Heart left ventricle (tissue), 16 donors: Measurements from ENCODE around the gene ALDH1L1. TPM values are rescaled to one million over a fixed set of nuclear protein-coding genes. Genes with fewer than 3 reads are reported as not detected.
A peak's percentile ranks its signal among the peaks of the same experiment; 100 is the strongest.

Experiments used
- ATAC-seq, 4 donors: fragments of 200-7000 bp; cut with Tn5 transposase; one replicate each; pipeline ENCODE4 v1.9.1; 2020 to 2022; ENCODE audit warnings: moderate library complexity in 4 of 4, mild to moderate bottlenecking in 3 of 4, moderate number of reproducible peaks in 1 of 4
- DNase-seq, 5 donors: peaks; one replicate each; pipeline ENCODE4 v3.0.0-alpha.2; 2020
- H3K27ac ChIP-seq, 12 donors: fragments of 200-600 bp; sonication (generic) in 4 of 12; one replicate each; pipeline versions ENCODE4 v1.5.0 to v1.8.0; 2016 to 2022; ENCODE audit warnings: mild to moderate bottlenecking in 2 of 12
- H3K27me3 ChIP-seq, 9 donors: fragments of 200-600 bp; sonication (generic) in 2 of 9; one replicate each; pipeline versions ENCODE4 v1.5.1 to v1.8.0; 2016 to 2022; ENCODE audit warnings: mild to moderate bottlenecking in 3 of 9
- H3K36me3 ChIP-seq, 9 donors: fragments of 200-600 bp; sonication (generic) in 2 of 9; one replicate each; pipeline versions ENCODE4 v1.5.0 to v1.8.0; 2018 to 2022; ENCODE audit warnings: mild to moderate bottlenecking in 2 of 9
- H3K4me1 ChIP-seq, 12 donors: fragments of 200-600 bp; sonication (generic) in 4 of 12; one replicate each; pipeline versions ENCODE4 v1.5.0 to v1.8.0; 2016 to 2022; ENCODE audit warnings: mild to moderate bottlenecking in 3 of 12
- H3K4me3 ChIP-seq, 12 donors: fragments of 200-600 bp; sonication (generic) in 4 of 12; one replicate each; pipeline versions ENCODE4 v1.5.0 to v1.8.0; 2017 to 2022; ENCODE audit warnings: mild to moderate bottlenecking in 9 of 12, moderate library complexity in 4 of 12
- H3K9me3 ChIP-seq, 12 donors: fragments of 200-600 bp; sonication (generic) in 4 of 12; one replicate each; pipeline versions ENCODE4 v1.5.0 to v1.8.0; 2016 to 2022; ENCODE audit warnings: mild to moderate bottlenecking in 1 of 12
- POLR2A ChIP-seq, 2 donors: fragments of 450-650 bp; IDR thresholded peaks; one replicate each; pipeline ENCODE4 v1.6.1; 2017; ENCODE audit warnings: antibody characterized with exemption in 2 of 2, mild to moderate bottlenecking in 2 of 2, moderate library complexity in 2 of 2
- WGBS, 4 donors: extraction: QIAGEN DNeasy Blood & Tissue Kit in 2 of 4; methylation state at CpG; one replicate each; pipeline versions ENCODE4 v1.1.5 to v1.1.7; 2013 to 2018; 5-methylcytosine and 5-hydroxymethylcytosine counted together
- intact Hi-C, 10 donors: fragments of 100-400 bp; cut with DNase I; formaldehyde crosslinking; loops; one replicate each; pipeline versions ENCODE4 v1.11.1 to v1.14.2; 2022
- polyA plus RNA-seq, 2 donors: library from polyadenylated mRNA; stranded (reverse); fragments of 200-250 nt; gene quantifications; one replicate each; pipeline ENCODE4 v1.2.3, GENCODE V29; 2013
- total RNA-seq, 9 donors: library from RNA; depleted of rRNA in 2 of 9; stranded (reverse); fragments of >200 nt in 2 of 9; fragmentation: NEBNext Ultra II Directional in 3 of 9; extraction: Animal tissue kit (Norgen Biotek cat#: 25700) in 3 of 9; gene quantifications; one replicate each; pipeline versions ENCODE4 v1.1.0 to v1.2.4, GENCODE V29; 2016 to 2023
- TF ChIP-seq, protein P1 (sequence below), 12 donors: fragments of 200-600 bp; sonication (generic) in 4 of 12; IDR thresholded peaks; one replicate each; pipeline versions ENCODE4 v1.5.0 to v1.8.0; 2018 to 2022; ENCODE audit warnings: antibody characterized with exemption in 12 of 12, mild to moderate bottlenecking in 5 of 12
- donor health status: ischemic (EF 13 %, LVEDD 7.1; RV severe dilation, severe dysfunction).
- donor health status: healthy with polysubstance abuse.
- donor health status: DM: no; HTN: yes; CAD: no.
- donor health status: DM: no; HTN: no; CAD: no.
- donor health status: ischemic (EF 25% LVEDD 6.9; RV normal size, moderate dysfunction).
- donor health status: ischemic (EF 25% LVEDD 5.7; RV mildly dilated, moderate dysfunction).
- donor health status: healthy.
- donor health status: DM: yes; HTN: yes; CAD: no.
- donor health status: ischemic (EF 35%, LVEDD 5.7; RV mildly dilated, moderate dysfunction).
- donor health status: nonischemic (EF 11% LVEDD 7.7; RV severe dilation, severe dysfunction).
- donor health status: DM: yes; HTN: yes; CAD: no.
- donor health status: PGD.
- donor health status: ischemic (EF 29% LVEDD 5.4; RV normal size, mild dysfunction).
- donor health status: nonischemic (EF 23%, LVEDD 6.1; RV moderate dilation, normal function).

The ALDH1L1 gene
- total and polyA plus RNA-seq, 11 donors, result 13.4 to 74.1 (median 29.0) TPM

DNA sequence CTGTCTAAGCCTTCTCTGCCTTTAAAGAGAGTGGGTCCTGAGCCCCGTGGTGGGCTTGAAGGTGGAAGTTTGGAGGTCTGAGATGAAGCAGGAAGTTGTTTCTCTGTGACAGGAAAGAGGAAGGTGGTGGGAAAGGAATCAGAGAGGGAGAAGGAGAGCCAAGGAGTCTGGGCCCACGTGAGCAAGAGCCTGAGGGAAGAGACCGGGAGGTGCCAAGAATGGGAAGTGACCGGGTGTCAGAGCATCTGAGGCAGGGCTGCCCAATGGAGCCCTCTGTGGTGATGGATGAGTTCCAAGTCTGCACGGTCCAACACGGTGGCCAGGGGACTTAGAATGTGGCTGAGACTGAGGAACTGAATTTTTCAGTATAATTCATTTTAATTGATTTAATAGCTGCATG, 24.6 kb downstream of the ALDH1L1 start:
- intact Hi-C loops, result no loop called here
- ATAC-seq, result no peak
- no peak for DNase-seq
- H3K4me3 ChIP-seq, result no peak overlapping the region
- no peaks in the 10 kb centered on the region for H3K27me3 ChIP-seq
- WGBS, 4 donors, result 53 to 71% (median 65%) methylated on average over 6 of the region's 6 CpGs
- no peaks in the 10 kb centered on the region for H3K4me1 ChIP-seq
- H3K36me3 ChIP-seq, result peaks cover 0 to 25% (median 0%) of the 10 kb centered on the region in 9 donors
- no peak overlapping the region for H3K27ac ChIP-seq
- TF ChIP-seq, protein P1, sequence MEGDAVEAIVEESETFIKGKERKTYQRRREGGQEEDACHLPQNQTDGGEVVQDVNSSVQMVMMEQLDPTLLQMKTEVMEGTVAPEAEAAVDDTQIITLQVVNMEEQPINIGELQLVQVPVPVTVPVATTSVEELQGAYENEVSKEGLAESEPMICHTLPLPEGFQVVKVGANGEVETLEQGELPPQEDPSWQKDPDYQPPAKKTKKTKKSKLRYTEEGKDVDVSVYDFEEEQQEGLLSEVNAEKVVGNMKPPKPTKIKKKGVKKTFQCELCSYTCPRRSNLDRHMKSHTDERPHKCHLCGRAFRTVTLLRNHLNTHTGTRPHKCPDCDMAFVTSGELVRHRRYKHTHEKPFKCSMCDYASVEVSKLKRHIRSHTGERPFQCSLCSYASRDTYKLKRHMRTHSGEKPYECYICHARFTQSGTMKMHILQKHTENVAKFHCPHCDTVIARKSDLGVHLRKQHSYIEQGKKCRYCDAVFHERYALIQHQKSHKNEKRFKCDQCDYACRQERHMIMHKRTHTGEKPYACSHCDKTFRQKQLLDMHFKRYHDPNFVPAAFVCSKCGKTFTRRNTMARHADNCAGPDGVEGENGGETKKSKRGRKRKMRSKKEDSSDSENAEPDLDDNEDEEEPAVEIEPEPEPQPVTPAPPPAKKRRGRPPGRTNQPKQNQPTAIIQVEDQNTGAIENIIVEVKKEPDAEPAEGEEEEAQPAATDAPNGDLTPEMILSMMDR (IDR thresholded peaks at IDR 0.05), result no peak
- no peak for TF ChIP-seq POLR2A (IDR thresholded peaks at IDR 0.05)
- no peaks in the 10 kb centered on the region for H3K9me3 ChIP-seq

DNA sequence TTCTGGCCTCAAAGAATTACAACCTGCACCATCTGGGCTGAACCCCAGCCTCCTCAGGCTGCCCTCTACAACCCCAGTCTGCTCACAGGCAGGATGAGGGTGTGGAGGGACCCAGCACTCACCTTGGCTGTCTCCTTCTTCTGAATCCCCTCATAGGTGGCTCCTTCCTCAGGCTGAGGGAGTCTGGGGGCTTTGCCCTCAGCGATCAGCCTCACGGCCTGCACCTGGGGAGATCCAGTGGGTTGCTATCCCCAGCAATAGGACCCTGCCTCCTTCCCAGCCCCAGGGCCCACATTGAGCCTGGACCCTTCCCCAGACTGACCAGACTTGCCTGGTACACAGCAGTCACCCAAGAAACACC, 25.1 kb downstream of the ALDH1L1 start:
- H3K9me3 ChIP-seq, result no peaks in the 10 kb centered on the region
- H3K27ac ChIP-seq, result no peak overlapping the region
- DNase-seq, result peak in 1 of 5 donors; percentile 53
- peaks cover 0 to 22% (median 0%) of the 10 kb centered on the region in 9 donors for H3K36me3 ChIP-seq
- no peak overlapping the region for H3K4me3 ChIP-seq
- H3K4me1 ChIP-seq, result no peaks in the 10 kb centered on the region
- WGBS, 4 donors, result 68 to 100% (median 94%) methylated on average over 1 to 2 of the region's 2 CpGs
- intact Hi-C loops, result no loop called here
- H3K27me3 ChIP-seq, result no peaks in the 10 kb centered on the region
- ATAC-seq, result no peak
- TF ChIP-seq, protein P1 (IDR thresholded peaks at IDR 0.05), result no peak
- no peak for TF ChIP-seq POLR2A (IDR thresholded peaks at IDR 0.05)

DNA sequence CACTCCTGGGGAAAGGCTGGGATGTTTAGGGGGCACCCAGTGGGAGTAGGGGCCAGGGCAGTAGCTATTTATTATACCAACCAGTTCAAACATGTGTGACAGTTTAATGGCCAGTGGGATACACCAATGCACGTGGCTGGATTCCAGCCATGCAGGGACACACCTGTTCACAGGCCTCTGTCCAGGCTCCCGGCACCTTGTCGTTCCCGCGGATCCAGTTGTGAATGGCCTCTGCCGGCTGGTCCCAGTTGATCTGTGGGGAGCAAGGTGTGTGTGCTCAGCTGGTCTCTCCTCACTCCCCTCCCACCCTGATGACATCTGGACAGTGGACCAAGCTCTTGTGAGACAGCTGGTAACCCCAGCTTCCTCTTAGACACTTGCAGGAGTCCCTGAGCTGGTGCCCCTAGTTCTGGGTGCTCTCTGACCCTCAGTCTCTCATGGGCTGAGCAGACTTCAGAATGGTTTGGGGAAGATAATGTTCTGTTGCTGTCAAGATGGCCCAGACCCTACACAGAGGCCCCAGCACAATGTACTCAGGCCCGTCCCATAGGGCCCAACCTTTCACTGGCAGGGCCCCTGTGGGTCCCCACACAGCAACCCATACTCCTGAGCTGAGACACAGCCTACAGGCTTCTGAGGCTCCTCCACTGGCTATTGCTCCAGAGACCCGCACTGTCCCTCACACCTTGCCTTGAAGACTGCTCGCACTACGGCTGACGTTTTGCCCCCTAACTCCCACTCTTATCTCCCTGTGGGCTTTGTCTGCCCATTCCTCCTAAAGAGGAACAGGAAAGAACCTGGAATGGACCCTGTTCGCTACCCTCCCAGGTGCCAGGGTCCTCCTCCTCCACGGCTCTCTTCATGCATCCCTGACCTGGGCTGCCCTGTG, 25.8 kb downstream of the ALDH1L1 start:
- no peaks in the 10 kb centered on the region for H3K27me3 ChIP-seq
- H3K36me3 ChIP-seq, result peaks cover 0 to 25% (median 0%) of the 10 kb centered on the region in 9 donors
- H3K4me1 ChIP-seq, result no peaks in the 10 kb centered on the region
- no peak for TF ChIP-seq POLR2A (IDR thresholded peaks at IDR 0.05)
- TF ChIP-seq, protein P1 (IDR thresholded peaks at IDR 0.05), result no peak
- no peak overlapping the region for H3K27ac ChIP-seq
- intact Hi-C loops, result no loop called here
- ATAC-seq (no peak), DNase-seq (peak in 1 of 5 donors; percentile 52)
- WGBS, 4 donors, result 89 to 95% (median 91%) methylated on average over 9 to 13 of the region's 13 CpGs
- H3K9me3 ChIP-seq, result no peaks in the 10 kb centered on the region
- no peak overlapping the region for H3K4me3 ChIP-seq

DNA sequence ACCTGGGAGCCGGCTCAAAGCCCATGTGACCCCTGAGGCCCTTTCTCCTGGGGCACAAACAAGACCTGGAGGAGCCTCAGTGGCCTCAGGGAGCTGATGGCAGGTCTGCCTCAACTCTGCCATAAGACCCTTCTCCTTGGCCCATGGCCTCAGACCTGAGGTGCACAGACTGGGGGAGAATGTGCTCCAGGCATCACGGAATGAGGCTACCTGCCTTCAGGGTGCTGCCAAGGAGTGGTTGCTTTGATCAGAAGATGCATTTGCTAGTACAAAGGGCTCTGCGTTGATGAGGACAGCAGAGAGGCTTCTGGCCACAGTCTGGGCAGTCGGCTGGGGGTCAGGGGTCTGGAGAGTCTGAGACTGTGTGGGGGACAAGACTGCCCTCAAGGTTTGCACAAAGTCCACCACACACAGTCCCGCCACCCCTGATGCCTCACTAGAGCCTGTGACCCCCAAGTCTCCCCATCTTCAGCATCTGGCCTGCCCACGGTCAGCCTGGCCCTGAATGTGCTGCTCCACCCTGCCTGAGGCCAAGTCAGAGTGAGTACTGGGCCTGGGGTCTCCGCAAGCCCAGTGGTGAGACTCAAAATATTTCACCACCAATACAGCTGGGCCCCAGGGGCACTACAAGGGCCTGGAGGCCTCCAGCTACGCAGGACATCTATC, 26.6 kb downstream of the ALDH1L1 start:
- Histone ChIP-seq H3K4me3 (no peak overlapping the region), H3K36me3 (peaks cover 0 to 25% (median 0%) of the 10 kb centered on the region in 9 donors), H3K9me3 (no peaks in the 10 kb centered on the region), H3K27ac (no peak overlapping the region), H3K27me3 (no peaks in the 10 kb centered on the region), H3K4me1 (no peaks in the 10 kb centered on the region)
- intact Hi-C loops, result no loop called here
- no peak for TF ChIP-seq POLR2A (IDR thresholded peaks at IDR 0.05)
- TF ChIP-seq, protein P1 (IDR thresholded peaks at IDR 0.05), result no peak
- DNase-seq, result peak in 1 of 5 donors; percentile 40
- 85 to 94% (median 89%) methylated on average over 5 to 8 of the region's 8 CpGs for WGBS, 4 donors
- no peak for ATAC-seq
